Panc1 (cell line): Measurements from ENCODE around the gene SCN2A. TPM values are rescaled to one million over a fixed set of nuclear protein-coding genes. Genes with fewer than 3 reads are reported as not detected.

Experiments
- ATAC-seq: fragments of 200-7000 bp; cut with Tn5 transposase; 2 replicates; pipeline ENCODE4 v1.9.1; 2020; ENCODE audit warnings: mild to moderate bottlenecking, moderate library complexity
- BruUV-seq: library from RNA; stranded (reverse); fragments of 400-500 nt; replicated peaks from 2 replicates; lab custom pipeline; 2021; lab: Mats Ljungman, UMichigan
- CTCF ChIA-PET: fragments of 300-600 bp; sonication (Branson Sonifier 250); formaldehyde crosslinking; loops from one replicate; lab custom pipeline; 2022; ENCODE audit warnings: antibody characterized with exemption; lab: Charles Lee
- POLR2A ChIA-PET: fragments of 300-600 bp; sonication (Branson Sonifier 250); formaldehyde crosslinking; loops from one replicate; lab custom pipeline; 2022; ENCODE audit warnings: antibody characterized with exemption; lab: Charles Lee
- DNase-seq: peaks from one replicate; pipeline ENCODE4 v3.0.0-alpha.2; 2010; ENCODE audit warnings: low read depth, low spot score
- H3K27ac ChIP-seq: 2 replicates; pipeline ENCODE4 v1.5.1; 2011; ENCODE audit warnings: mild to moderate bottlenecking, low read length, inconsistent platforms
- H3K27me3 ChIP-seq: fragments of 200-500 bp; sonication (Bioruptor generic); 2 replicates; pipeline ENCODE4 v1.6.0; 2014; ENCODE audit warnings: low read length, inconsistent platforms; ENCODE audit not compliant: control insufficient read depth, insufficient read depth
- H3K36me3 ChIP-seq: fragments of 200-500 bp; sonication (Bioruptor generic); 2 replicates; pipeline ENCODE4 v1.5.1; 2014; ENCODE audit warnings: inconsistent platforms, mild to moderate bottlenecking, low read length, moderate library complexity; ENCODE audit not compliant: control insufficient read depth, insufficient read depth
- H3K4me1 ChIP-seq: 2 replicates; pipeline ENCODE4 v1.5.1; 2011; ENCODE audit warnings: inconsistent platforms, mild to moderate bottlenecking, low read length, moderate library complexity; ENCODE audit not compliant: control insufficient read depth, insufficient read depth
- H3K4me3 ChIP-seq, 2 experiments: 2 replicates each; pipeline ENCODE4 v1.5.1; 2011 to 2012; ENCODE audit warnings: low read depth in 2 of 2, low read length in 2 of 2, mild to moderate bottlenecking in 2 of 2, inconsistent platforms in 1 of 2, moderate library complexity in 1 of 2
- H3K9me3 ChIP-seq: fragments of 200-500 bp; sonication (Bioruptor generic); 2 replicates; pipeline ENCODE4 v1.5.1; 2014; ENCODE audit warnings: low read depth, mild to moderate bottlenecking, inconsistent platforms, low read length, moderate library complexity; ENCODE audit not compliant: control insufficient read depth, insufficient read depth
- POLR2AphosphoS5 ChIP-seq: IDR thresholded peaks from 2 replicates; pipeline ENCODE4 v1.6.1; 2012; ENCODE audit warnings: mild to moderate bottlenecking, low read depth, low read length, moderate library complexity
- SIN3A ChIP-seq: IDR thresholded peaks from 2 replicates; pipeline ENCODE4 v1.6.1; 2012; ENCODE audit warnings: low read depth, mild to moderate bottlenecking, low read length, moderate library complexity, borderline replicate concordance; ENCODE audit not compliant: insufficient read depth
- TCF7L2 ChIP-seq: IDR thresholded peaks from 2 replicates; pipeline ENCODE4 v1.6.1; 2011; ENCODE audit warnings: mild to moderate bottlenecking, low read depth, low read length, inconsistent platforms
- in situ Hi-C: cut with HindIII; loops from 2 replicates; pipeline ENCODE4 v1.10.0; 2016; ENCODE audit warnings: low sequenced_read_pairs, low pct_unique_long_range_greater_than_20kb
- intact Hi-C: fragments of 100-400 bp; cut with micrococcal nuclease; formaldehyde crosslinking; loops from one replicate; pipeline ENCODE4 v1.10.0; 2022; ENCODE audit not compliant: unreplicated experiment
- total RNA-seq: library from RNA; stranded (reverse); gene quantifications from one replicate; pipeline ENCODE4 v1.2.1, GENCODE V29; 2021; ENCODE audit not compliant: unreplicated experiment
- TF ChIP-seq, protein P1 (sequence below), 2 experiments: IDR thresholded peaks; 2 replicates each; pipeline ENCODE4 v1.6.1; 2011 to 2012; ENCODE audit warnings: low read depth in 2 of 2, control low read depth in 1 of 2, low read length in 1 of 2, mild to moderate bottlenecking in 1 of 2, moderate library complexity in 1 of 2; ENCODE audit not compliant: insufficient read depth in 1 of 2
- TF ChIP-seq, protein P2 (sequence below): fragments of 450-650 bp; IDR thresholded peaks from 2 replicates; pipeline ENCODE4 v1.5.1; 2017; ENCODE audit warnings: mild to moderate bottlenecking

Gene SCN2A
- total RNA-seq, 1 experiment from 2014 or later = not detected

DNA sequence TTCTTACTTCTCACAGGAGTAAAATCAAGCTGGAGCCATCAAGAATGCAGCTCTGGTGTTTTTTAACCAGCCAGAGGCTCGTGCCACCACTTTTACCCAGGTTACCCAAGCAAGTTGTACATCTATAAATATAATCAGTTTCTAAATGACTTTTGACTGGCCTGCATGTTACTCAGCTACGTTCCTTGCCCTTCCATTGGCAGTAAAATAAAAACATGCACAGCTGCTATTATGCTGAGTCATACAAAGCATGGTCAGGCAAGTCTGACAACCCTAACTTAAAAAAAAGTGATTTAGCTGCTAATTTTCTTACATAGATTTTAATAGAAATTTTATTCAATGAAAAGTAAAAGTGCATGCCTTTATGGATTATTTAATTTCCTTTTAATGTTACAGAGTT lies 118.5 kb downstream of the SCN2A start:
- intact Hi-C loops = no loop called here
- no peaks in the 10 kb centered on the region for H3K36me3 ChIP-seq
- no TSS peak for BruUV-seq
- no peak for ATAC-seq
- no peak for DNase-seq
- no peaks in the 10 kb centered on the region for H3K4me1 ChIP-seq
- no peak overlapping the region for H3K4me3 ChIP-seq
- H3K27ac ChIP-seq = no peak overlapping the region
- no peaks in the 10 kb centered on the region for H3K9me3 ChIP-seq
- no peak for TF ChIP-seq POLR2AphosphoS5
- TF ChIP-seq, protein P1, sequence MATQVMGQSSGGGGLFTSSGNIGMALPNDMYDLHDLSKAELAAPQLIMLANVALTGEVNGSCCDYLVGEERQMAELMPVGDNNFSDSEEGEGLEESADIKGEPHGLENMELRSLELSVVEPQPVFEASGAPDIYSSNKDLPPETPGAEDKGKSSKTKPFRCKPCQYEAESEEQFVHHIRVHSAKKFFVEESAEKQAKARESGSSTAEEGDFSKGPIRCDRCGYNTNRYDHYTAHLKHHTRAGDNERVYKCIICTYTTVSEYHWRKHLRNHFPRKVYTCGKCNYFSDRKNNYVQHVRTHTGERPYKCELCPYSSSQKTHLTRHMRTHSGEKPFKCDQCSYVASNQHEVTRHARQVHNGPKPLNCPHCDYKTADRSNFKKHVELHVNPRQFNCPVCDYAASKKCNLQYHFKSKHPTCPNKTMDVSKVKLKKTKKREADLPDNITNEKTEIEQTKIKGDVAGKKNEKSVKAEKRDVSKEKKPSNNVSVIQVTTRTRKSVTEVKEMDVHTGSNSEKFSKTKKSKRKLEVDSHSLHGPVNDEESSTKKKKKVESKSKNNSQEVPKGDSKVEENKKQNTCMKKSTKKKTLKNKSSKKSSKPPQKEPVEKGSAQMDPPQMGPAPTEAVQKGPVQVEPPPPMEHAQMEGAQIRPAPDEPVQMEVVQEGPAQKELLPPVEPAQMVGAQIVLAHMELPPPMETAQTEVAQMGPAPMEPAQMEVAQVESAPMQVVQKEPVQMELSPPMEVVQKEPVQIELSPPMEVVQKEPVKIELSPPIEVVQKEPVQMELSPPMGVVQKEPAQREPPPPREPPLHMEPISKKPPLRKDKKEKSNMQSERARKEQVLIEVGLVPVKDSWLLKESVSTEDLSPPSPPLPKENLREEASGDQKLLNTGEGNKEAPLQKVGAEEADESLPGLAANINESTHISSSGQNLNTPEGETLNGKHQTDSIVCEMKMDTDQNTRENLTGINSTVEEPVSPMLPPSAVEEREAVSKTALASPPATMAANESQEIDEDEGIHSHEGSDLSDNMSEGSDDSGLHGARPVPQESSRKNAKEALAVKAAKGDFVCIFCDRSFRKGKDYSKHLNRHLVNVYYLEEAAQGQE (IDR thresholded peaks at IDR 0.05; ENCODE audit: insufficient read depth in 1 of 2, low read depth in 2 of 2, low read length in 1 of 2) = no peak
- no peak for TF ChIP-seq TCF7L2
- no peak for TF ChIP-seq SIN3A
- TF ChIP-seq, protein P2, sequence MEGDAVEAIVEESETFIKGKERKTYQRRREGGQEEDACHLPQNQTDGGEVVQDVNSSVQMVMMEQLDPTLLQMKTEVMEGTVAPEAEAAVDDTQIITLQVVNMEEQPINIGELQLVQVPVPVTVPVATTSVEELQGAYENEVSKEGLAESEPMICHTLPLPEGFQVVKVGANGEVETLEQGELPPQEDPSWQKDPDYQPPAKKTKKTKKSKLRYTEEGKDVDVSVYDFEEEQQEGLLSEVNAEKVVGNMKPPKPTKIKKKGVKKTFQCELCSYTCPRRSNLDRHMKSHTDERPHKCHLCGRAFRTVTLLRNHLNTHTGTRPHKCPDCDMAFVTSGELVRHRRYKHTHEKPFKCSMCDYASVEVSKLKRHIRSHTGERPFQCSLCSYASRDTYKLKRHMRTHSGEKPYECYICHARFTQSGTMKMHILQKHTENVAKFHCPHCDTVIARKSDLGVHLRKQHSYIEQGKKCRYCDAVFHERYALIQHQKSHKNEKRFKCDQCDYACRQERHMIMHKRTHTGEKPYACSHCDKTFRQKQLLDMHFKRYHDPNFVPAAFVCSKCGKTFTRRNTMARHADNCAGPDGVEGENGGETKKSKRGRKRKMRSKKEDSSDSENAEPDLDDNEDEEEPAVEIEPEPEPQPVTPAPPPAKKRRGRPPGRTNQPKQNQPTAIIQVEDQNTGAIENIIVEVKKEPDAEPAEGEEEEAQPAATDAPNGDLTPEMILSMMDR = no peak
- in situ Hi-C loops = no loop called here
- CTCF ChIA-PET = no interaction called here
- POLR2A ChIA-PET = no interaction called here
- no peaks in the 10 kb centered on the region for H3K27me3 ChIP-seq

DNA sequence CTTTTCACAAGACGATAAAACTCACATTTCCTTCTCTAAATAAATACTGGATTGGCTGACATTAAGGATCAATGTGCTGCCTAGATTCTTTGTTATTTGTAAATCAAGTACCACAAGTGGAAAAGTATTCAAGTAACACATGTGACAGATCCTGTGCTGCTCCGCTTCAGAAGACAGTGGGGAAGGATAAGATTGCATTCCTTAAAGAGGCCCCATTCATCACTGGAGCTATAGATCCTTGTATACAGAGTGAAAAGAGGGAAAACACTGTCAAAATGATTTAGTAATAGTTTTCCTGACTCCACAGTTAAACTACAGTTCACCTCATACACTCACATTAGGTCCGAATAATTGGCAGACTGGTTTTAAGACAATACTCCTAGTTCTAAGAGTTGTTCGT lies 122.3 kb downstream of the SCN2A start:
- TF ChIP-seq POLR2AphosphoS5 (no peak), SIN3A (no peak), TCF7L2 (no peak)
- TF ChIP-seq, protein P1 (IDR thresholded peaks at IDR 0.05; ENCODE audit: insufficient read depth in 1 of 2, low read depth in 2 of 2, low read length in 1 of 2) = no peak
- TF ChIP-seq, protein P2 = no peak
- intact Hi-C loops = no loop called here
- POLR2A ChIA-PET = no interaction called here

More for the DNA sequence above, 122.3 kb downstream of the SCN2A start:
- DNase-seq (no peak), ATAC-seq (no peak)
- no peak overlapping the region for H3K27ac ChIP-seq
- H3K4me1 ChIP-seq = no peaks in the 10 kb centered on the region
- H3K27me3 ChIP-seq = no peaks in the 10 kb centered on the region
- H3K4me3 ChIP-seq = no peak overlapping the region
- in situ Hi-C loops = no loop called here
- CTCF ChIA-PET = no interaction called here
- BruUV-seq = no TSS peak
- H3K36me3 ChIP-seq = no peaks in the 10 kb centered on the region
- H3K9me3 ChIP-seq = no peaks in the 10 kb centered on the region
